GM21447 (cell line): Measurements from ENCODE around the gene UGT2A1.
"Not testable (repeated sequence)": the region's sequence is repeated elsewhere in the genome, so short reads cannot be mapped to it uniquely, and the experiment has no call there.

Source experiments
- ATAC-seq: cut with Tn5 transposase; IDR thresholded peaks from one replicate; pipeline ENCODE4 v1.9.1; 2021; ENCODE audit not compliant: unreplicated experiment

The UGT2A1 gene

DNA sequence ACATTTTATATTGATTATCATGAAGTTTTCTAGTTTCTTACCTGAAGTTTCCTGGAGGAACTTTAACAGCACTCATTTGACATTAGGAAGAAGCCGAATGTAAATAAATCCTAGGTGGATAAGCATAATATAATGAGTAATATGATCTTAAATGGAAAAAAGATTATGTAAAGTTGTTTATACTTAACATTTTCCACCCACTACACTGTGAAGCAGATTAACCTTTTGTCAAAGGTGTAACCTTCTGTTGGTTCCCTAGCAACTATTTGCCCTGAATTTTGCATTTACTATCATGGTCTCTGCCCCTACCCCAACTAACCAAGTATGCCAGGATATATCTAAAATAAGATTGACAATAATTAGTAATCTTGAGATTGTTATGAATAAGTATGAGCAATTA, at the start of gene UGT2A1:
Gene UGT2A1 (minus strand): TSS at position 101 of the 400 bp plus-strand sequence. CDS start 5,603 bp downstream, outside the sequence.
- ATAC-seq = no peak

- no peak for ATAC-seq
Measured at GRCh38 chr4:69702201-69702600, 49.2 kb upstream of the UGT2A1 start.

GRCh38 chr4:69701696-69702095, 48.6 kb upstream of the UGT2A1 start:
- no peak for ATAC-seq

DNA sequence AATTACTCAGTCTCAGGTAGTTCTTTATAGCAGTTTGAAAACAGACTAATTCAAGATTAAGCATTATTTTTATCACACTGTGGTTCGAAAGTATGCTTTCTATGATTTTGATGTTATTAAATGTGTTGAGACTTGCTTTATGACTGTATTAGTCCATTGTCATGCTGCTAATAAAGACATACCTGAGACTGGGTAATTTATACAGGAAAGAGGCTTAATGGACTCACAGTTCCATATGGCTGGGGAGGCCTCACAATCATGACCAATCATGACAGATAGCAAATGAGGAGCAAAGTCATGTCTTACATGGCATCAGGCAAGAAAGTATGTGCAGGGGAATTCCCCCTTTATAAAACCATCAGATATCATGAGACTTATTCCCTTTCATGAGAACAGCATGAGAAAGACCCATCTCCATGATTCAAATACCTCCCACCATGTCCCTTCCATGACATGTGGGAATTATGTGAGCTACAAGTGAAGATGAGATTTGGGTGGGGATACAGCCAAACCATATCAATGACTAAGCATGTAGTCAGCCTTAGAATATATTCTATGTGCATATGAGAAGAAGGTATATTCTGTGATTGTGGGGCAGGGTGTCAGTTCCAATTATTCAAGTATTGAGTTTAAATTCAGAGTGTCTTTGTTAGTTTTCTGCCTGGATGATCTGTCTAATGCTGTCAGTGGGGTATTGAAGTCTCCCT, 44.6 kb upstream of the UGT2A1 start:
- no peak for ATAC-seq

GRCh38 chr4:69689599-69689998, 36.6 kb upstream of the UGT2A1 start:
- ATAC-seq = no peak

DNA sequence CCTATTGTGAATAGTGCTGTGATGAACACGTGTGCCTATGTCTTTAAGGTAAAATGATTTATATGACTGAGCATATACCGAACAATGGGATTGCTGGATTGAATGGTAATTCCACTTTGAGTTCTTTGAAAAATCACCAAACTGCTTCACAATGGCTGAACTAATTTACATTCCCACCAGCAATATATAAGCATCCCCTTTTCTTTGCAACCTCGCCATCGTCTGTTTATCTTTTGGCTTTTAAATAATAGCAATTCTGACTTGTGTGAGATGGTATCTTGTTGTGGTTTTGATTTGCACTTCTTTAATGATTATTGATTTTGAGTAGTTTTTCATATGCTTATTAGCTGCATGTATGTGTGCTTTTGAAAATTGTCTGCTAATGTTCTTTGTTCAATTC, 31.8 kb upstream of the UGT2A1 start:
- no peak for ATAC-seq

GRCh38 chr4:69668680-69669079, 15.6 kb upstream of the UGT2A1 start:
- no peak for ATAC-seq

DNA sequence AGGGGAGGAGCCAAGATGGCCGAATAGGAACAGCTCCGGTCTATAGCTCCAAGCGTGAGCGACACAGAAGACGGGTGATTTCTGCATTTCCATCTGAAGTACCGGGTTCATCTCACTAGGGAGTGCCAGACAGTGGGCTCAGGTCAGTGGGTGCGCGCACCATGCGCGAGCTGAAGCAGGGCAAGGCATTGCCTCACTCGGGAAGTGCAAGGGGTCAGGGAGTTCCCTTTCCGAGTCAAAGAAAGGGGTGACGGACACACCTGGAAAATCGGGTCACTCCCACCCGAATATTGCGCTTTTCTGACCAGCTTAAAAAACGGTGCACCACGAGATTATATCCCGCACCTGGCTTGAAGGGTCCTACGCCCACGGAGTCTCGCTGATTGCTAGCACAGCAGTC, 11.0 kb upstream of the UGT2A1 start:
- not testable (repeated sequence) for ATAC-seq

- ATAC-seq = not testable (repeated sequence)
Measured at GRCh38 chr4:69661130-69661803, 8.2 kb upstream of the UGT2A1 start.

DNA sequence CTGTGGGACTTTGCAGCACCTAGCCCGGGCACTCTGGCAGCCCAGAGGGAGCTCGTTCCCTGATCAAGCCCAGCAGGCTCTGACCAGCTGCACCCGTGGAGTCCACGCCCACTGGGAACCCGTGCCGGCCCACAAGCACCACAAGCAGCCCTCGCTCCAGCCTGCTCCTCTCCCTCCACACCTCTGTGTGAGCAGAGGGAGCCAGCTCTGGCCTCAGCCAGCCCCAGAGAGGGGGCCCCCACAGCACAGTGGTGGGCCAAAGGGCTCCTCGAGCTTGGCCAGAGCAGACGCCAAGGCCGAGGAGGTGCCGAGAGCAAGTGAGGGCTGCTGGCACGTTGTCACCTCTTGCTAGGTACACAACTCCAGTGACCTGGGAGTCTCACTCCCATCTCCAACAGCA, 5.1 kb upstream of the UGT2A1 start:
- no peak for ATAC-seq

DNA sequence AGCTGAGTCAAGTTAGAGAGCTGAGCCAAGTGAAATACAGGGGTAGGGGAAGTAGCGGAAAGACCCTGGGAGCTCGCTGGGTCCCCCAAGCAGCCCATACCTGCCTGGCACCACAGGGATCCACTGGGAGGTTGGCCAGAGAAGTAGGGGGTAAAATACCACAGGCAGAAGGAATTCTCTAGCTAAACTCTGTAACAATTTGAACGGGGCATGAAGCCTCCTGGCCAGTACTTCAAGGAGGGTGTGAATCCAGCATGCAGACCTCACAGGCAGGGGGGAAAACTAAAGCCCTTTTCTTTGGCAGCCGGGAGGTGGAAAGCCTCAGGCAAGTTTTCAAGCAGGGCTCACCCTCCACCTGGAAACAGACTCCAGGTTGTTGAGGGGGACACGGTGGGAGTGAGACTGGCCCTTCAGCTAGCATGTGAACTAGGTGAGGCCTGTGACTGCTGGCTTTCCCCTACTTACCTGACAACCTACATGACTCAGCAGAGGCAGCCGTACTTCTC, 3.7 kb upstream of the UGT2A1 start:
- no peak for ATAC-seq

DNA sequence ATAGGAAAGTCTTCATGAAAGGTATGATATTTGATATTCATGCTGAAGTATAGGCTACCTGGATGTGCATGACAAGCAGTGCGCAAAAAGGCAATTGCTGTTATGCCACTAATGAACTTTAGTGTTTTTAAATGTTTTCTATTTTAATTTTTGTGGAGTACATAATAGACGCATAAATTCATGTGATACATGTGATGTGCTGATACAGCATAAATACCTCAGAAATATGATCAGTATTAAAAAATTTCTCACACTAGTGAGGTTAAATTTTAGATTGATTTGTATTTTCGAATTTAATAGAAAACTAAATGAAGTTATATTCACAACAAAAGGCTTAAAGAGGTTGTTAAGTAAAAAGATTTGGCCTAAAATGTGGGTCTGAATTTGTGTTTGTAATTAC, 2.2 kb downstream of the UGT2A1 start:
- ATAC-seq = no peak

GRCh38 chr4:69649629-69650028, 3.4 kb downstream of the UGT2A1 start:
- no peak for ATAC-seq

DNA sequence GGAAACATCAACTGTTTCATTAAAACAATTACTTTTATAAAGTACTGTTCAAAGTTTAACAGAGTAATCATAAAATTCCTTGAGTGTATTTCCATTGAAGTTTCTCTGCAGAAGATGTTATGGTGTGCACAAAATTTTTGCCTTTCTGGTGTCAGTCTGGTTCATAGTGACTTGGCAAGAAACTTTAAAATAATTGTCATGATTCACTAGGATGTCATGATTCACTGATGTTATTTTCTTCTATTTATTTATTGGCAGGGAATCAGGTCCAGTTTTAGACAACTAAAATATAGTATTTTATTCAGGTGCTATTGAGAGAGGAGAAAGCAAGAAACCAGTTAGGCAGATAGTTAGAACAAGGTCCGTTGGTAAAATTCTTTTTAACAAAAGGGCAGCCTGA, 3.8 kb downstream of the UGT2A1 start:
- ATAC-seq = no peak

- ATAC-seq = no peak
Measured at GRCh38 chr4:69642961-69643360, 10.1 kb downstream of the UGT2A1 start.

DNA sequence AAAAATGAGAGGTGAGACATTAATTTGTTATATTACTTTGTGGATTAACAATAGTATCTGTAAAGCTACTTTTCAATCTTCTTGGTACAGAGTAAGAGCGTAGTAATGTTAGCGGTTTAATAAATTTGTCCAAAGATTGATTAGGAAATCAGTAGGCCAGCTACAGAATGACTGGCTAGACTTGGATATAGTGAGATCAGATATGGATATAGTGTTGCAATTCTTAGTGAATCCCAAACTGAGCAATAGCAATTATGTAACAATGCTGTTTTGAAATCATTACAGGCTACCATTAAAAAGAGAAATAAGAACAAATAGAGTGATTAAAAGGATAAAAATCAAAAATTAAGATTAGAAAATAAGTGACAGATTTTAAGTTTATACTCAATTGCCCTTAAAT, 12.8 kb downstream of the UGT2A1 start:
- no peak for ATAC-seq

DNA sequence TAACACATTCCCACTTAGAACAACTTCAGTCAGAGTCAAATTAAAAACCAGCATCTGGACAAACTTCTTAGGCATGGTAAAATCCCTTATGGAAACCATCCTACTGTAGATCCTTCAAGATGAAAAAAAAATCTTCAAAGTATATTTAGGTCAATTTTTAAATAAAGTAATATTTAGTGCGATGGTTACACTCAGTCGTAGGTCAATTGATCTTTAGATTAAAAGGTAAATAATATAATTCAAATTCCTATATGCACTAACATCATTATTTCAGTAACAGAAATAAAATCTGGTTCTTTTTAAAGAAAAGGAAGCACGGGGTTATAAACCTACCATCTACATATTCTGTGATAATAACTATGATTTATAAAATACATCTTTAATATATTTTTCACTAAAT, 13.5 kb downstream of the UGT2A1 start, which contains the start of gene UGT2A2:
Gene UGT2A2 (minus strand): TSS at position 101 of the 400 bp plus-strand sequence. CDS start 2 bp downstream, at position 99.
- no peak for ATAC-seq

- ATAC-seq = no peak
Measured at GRCh38 chr4:69617083-69617694, 35.9 kb downstream of the UGT2A1 start.

DNA sequence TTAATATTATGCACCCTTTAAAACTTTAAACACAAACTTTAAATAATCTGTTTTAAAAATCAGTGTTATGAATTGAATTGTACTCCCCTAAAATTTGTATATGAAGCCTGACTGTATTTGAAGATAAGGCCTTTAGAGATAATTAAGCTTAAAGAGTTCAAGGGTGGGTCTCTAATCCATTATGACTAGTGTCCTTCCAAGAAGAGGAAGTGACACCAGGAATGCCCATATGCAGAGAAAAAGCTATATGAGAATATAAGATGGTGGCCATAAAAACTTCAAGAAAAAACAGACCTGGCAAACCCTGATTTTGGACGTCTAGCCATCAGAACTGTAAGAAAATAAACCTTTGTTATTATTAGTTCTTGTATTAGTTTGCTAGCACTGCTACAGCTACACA, 42.6 kb downstream of the UGT2A1 start:
- ATAC-seq = no peak

DNA sequence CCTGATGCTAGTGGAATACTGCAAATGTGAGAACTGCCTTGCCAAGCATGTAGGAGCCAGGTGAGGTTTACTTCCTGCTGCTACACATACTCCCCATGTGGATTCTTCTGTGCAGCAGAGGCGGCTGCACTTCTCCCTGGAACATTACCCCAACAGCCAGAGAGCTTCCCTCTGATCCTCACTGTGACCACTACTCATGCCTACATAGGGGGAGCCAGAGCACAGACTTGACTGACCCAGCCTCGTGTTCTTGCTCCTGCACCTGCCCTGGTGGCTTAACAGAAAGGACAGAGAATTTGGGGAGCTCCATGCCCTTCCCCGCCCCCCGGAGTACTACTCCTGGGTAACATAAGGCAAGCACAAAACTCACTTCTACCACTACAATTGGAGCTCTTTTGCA, 52.0 kb downstream of the UGT2A1 start:
- no peak for ATAC-seq

- ATAC-seq = no peak
Measured at GRCh38 chr4:69600013-69600412, 53.0 kb downstream of the UGT2A1 start.

GRCh38 chr4:69594382-69594781, 58.7 kb downstream of the UGT2A1 start:
- ATAC-seq = no peak
